PC-3 (cell line): ENCODE data around the gene DOCK8. TPM values are rescaled to one million over a fixed set of nuclear protein-coding genes. Genes with fewer than 3 reads are reported as not detected.
A peak's percentile ranks its signal among the peaks of the same experiment; 100 is the strongest.

Experiments
- ATAC-seq: fragments of 200-7000 bp; cut with Tn5 transposase; 2 replicates; pipeline ENCODE4 v1.9.1; 2020; ENCODE audit warnings: mild to moderate bottlenecking, moderate library complexity
- BruUV-seq: library from RNA; stranded (reverse); fragments of 400-500 nt; replicated peaks from 2 replicates; lab custom pipeline; 2021; lab: Mats Ljungman, UMichigan
- CTCF ChIA-PET: fragments of 300-600 bp; sonication (Branson Sonifier 250); formaldehyde crosslinking; loops from one replicate; lab custom pipeline; 2022; ENCODE audit warnings: antibody characterized with exemption; lab: Charles Lee
- POLR2A ChIA-PET: fragments of 300-600 bp; sonication (Branson Sonifier 250); formaldehyde crosslinking; loops from one replicate; lab custom pipeline; 2022; ENCODE audit warnings: antibody characterized with exemption; ENCODE audit not compliant: unreplicated experiment; lab: Charles Lee
- DNase-seq: peaks from one replicate; pipeline ENCODE4 v3.0.0-alpha.2; 2015
- H2AFZ ChIP-seq: fragments of 300-600 bp; sonication (generic); 2 replicates; pipeline ENCODE4 v1.6.0; 2016; ENCODE audit warnings: antibody characterized with exemption, low read length
- H3F3A ChIP-seq: fragments of 300-600 bp; sonication (generic); one replicate; pipeline ENCODE4 v1.6.0; 2017; ENCODE audit warnings: antibody characterized with exemption, low read length, control low read depth, mild to moderate bottlenecking; ENCODE audit not compliant: unreplicated experiment
- H3K27ac ChIP-seq: fragments of 300-600 bp; sonication (generic); 2 replicates; pipeline ENCODE4 v1.5.1; 2016; ENCODE audit warnings: mild to moderate bottlenecking, low read length
- H3K27me3 ChIP-seq: fragments of 300-600 bp; sonication (generic); 2 replicates; pipeline ENCODE4 v1.6.1; 2016; ENCODE audit warnings: low read length, mixed read lengths
- H3K36me3 ChIP-seq: fragments of 300-600 bp; sonication (generic); 2 replicates; pipeline ENCODE4 v1.6.1; 2016; ENCODE audit warnings: low read depth, mixed run types, low read length, mixed read lengths
- H3K4me1 ChIP-seq: fragments of 300-600 bp; sonication (generic); 2 replicates; pipeline ENCODE4 v1.5.1; 2016; ENCODE audit warnings: low read length; ENCODE audit not compliant: insufficient read depth
- H3K4me2 ChIP-seq: fragments of 300-600 bp; sonication (generic); 2 replicates; pipeline ENCODE4 v1.6.0; 2016; ENCODE audit warnings: low read length
- H3K4me3 ChIP-seq: fragments of 300-600 bp; sonication (generic); 2 replicates; pipeline ENCODE4 v1.5.1; 2016; ENCODE audit warnings: mild to moderate bottlenecking, low read length, mixed read lengths
- H3K79me2 ChIP-seq: fragments of 300-600 bp; sonication (generic); 2 replicates; pipeline ENCODE4 v1.6.1; 2017; ENCODE audit warnings: low read length, mixed read lengths
- H3K9ac ChIP-seq: fragments of 300-600 bp; sonication (generic); 2 replicates; pipeline ENCODE4 v1.6.0; 2016; ENCODE audit warnings: mild to moderate bottlenecking, low read length
- H3K9me2 ChIP-seq: fragments of 300-600 bp; sonication (generic); replicated peaks from 2 replicates; pipeline ENCODE4 v1.6.1; 2016; ENCODE audit warnings: mixed run types, low read length, mixed read lengths
- H3K9me3 ChIP-seq: fragments of 300-600 bp; sonication (generic); 2 replicates; pipeline ENCODE4 v1.6.1; 2016; ENCODE audit warnings: low read length, mixed read lengths
- H4K20me1 ChIP-seq: fragments of 300-600 bp; sonication (generic); 2 replicates; pipeline ENCODE4 v1.6.1; 2016; ENCODE audit warnings: low read length, mixed read lengths
- CTCF ChIP-seq: fragments of 300-600 bp; sonication (generic); conservative IDR thresholded peaks from 2 replicates; pipeline ENCODE4 v1.5.1; 2017; ENCODE audit warnings: antibody characterized with exemption, low read depth, mild to moderate bottlenecking, low read length
- EZH2 ChIP-seq: fragments of 300-600 bp; sonication (generic); IDR thresholded peaks from one replicate; pipeline ENCODE4 v1.6.1; 2017; ENCODE audit warnings: antibody characterized with exemption, mild to moderate bottlenecking, low read length; ENCODE audit not compliant: unreplicated experiment
- EZH2phosphoT487 ChIP-seq: fragments of 300-600 bp; sonication (generic); IDR thresholded peaks from 2 replicates; pipeline ENCODE4 v1.6.1; 2018; ENCODE audit warnings: mild to moderate bottlenecking, antibody characterized with exemption, low read length, borderline replicate concordance
- intact Hi-C: fragments of 100-400 bp; cut with micrococcal nuclease; formaldehyde crosslinking; loops from 2 replicates; pipeline ENCODE4 v1.9.0; 2023
- total RNA-seq: library from RNA; depleted of rRNA; stranded (reverse); fragments of >200 nt; gene quantifications from 2 replicates; pipeline ENCODE4 v1.2.3, GENCODE V29; 2014

DOCK8 gene
- total RNA-seq, 1 experiment from 2014 or later: 1.9 TPM

- BruUV-seq: no TSS peak
- Histone ChIP-seq H3K9me3 (no peaks in the 10 kb centered on the region), H3K36me3 (no peaks in the 10 kb centered on the region), H3K9me2 (no peaks in the 10 kb centered on the region), H3K27me3 (no peaks in the 10 kb centered on the region), H3K79me2 (no peaks in the 10 kb centered on the region), H4K20me1 (no peaks in the 10 kb centered on the region), H3K4me3 (no peak overlapping the region), H3K9ac (no peak overlapping the region), H3K4me1 (peaks cover 6% of the 10 kb centered on the region), H2AFZ (no peak overlapping the region), H3K27ac (no peak overlapping the region), H3K4me2 (no peak overlapping the region), H3F3A (no peaks in the 10 kb centered on the region)
- ATAC-seq (no peak), DNase-seq (no peak)
- intact Hi-C loops: no loop called here
- POLR2A ChIA-PET: no interaction called here
- TF ChIP-seq CTCF (no peak), EZH2 (no peak), EZH2phosphoT487 (no peak)
- CTCF ChIA-PET: no interaction called here
Observed at GRCh38 chr9:237141-237857, 22.6 kb downstream of the DOCK8 start.

GRCh38 chr9:237858-238345, 23.2 kb downstream of the DOCK8 start:
- peaks cover 6% of the 10 kb centered on the region for H3K4me1 ChIP-seq
- no peak overlapping the region for H3K27ac ChIP-seq
- H3K9me2 ChIP-seq: no peaks in the 10 kb centered on the region
- no peaks in the 10 kb centered on the region for H3K9me3 ChIP-seq
- CTCF ChIA-PET: no interaction called here
- no peak overlapping the region for H3K4me3 ChIP-seq
- no peaks in the 10 kb centered on the region for H3K27me3 ChIP-seq
- TF ChIP-seq EZH2phosphoT487 (no peak), EZH2 (no peak), CTCF (no peak)
- no peak overlapping the region for H3K9ac ChIP-seq
- intact Hi-C loops: loop anchor here (2.0 kb wide), 1 partner anchor 23 kb away; the partner anchor contains the start of gene DOCK8
- no peaks in the 10 kb centered on the region for H3K36me3 ChIP-seq
- no TSS peak for BruUV-seq
- no peaks in the 10 kb centered on the region for H3F3A ChIP-seq
- H4K20me1 ChIP-seq: no peaks in the 10 kb centered on the region
- no peak overlapping the region for H2AFZ ChIP-seq
- no peaks in the 10 kb centered on the region for H3K79me2 ChIP-seq
- peak; percentile 91 for ATAC-seq
- peak; percentile 65 for DNase-seq
- POLR2A ChIA-PET: no interaction called here
- peak overlapping the region; percentile 47 for H3K4me2 ChIP-seq

GRCh38 chr9:242461-243080, 27.9 kb downstream of the DOCK8 start:
- ATAC-seq: no peak
- H3F3A ChIP-seq: no peaks in the 10 kb centered on the region
- H4K20me1 ChIP-seq: no peaks in the 10 kb centered on the region
- POLR2A ChIA-PET: no interaction called here
- no peak overlapping the region for H3K4me2 ChIP-seq
- DNase-seq: no peak
- no peak for TF ChIP-seq EZH2
- TF ChIP-seq CTCF: no peak
- no peak for TF ChIP-seq EZH2phosphoT487
- no peaks in the 10 kb centered on the region for H3K9me2 ChIP-seq
- BruUV-seq: no TSS peak
- H3K27ac ChIP-seq: no peak overlapping the region
- no peaks in the 10 kb centered on the region for H3K79me2 ChIP-seq
- H2AFZ ChIP-seq: no peak overlapping the region
- intact Hi-C loops: no loop called here
- H3K9ac ChIP-seq: no peak overlapping the region
- CTCF ChIA-PET: no interaction called here
- H3K4me1 ChIP-seq: peaks cover 6% of the 10 kb centered on the region
- H3K9me3 ChIP-seq: no peaks in the 10 kb centered on the region
- no peaks in the 10 kb centered on the region for H3K27me3 ChIP-seq
- H3K4me3 ChIP-seq: no peak overlapping the region
- no peaks in the 10 kb centered on the region for H3K36me3 ChIP-seq
